Glutamatergic neuron (in vitro differentiated cells): ENCODE results near the gene TRAPPC8. TPM values are rescaled to one million over a fixed set of nuclear protein-coding genes. Genes with fewer than 3 reads are reported as not detected.
"Not testable (repeated sequence)": the region's sequence is repeated elsewhere in the genome, so short reads cannot be mapped to it uniquely, and the experiment has no call there.

Source experiments
- DNase-seq: peaks from one replicate; pipeline ENCODE4 v3.0.0; 2022
- H3K27ac Mint-ChIP-seq: one replicate; pipeline ENCODE4 v1.8.0; 2020; ENCODE audit warnings: mild to moderate bottlenecking, mixed read lengths, inconsistent platforms; ENCODE audit not compliant: unreplicated experiment
- H3K27me3 Mint-ChIP-seq: one replicate; pipeline ENCODE4 v1.8.0; 2020; ENCODE audit warnings: mild to moderate bottlenecking, moderate library complexity, mixed read lengths, inconsistent platforms; ENCODE audit not compliant: unreplicated experiment
- H3K36me3 Mint-ChIP-seq: one replicate; pipeline ENCODE4 v1.8.0; 2020; ENCODE audit warnings: mild to moderate bottlenecking, mixed read lengths, inconsistent platforms; ENCODE audit not compliant: unreplicated experiment
- H3K4me1 Mint-ChIP-seq: one replicate; pipeline ENCODE4 v1.8.0; 2020; ENCODE audit warnings: mild to moderate bottlenecking, low read depth, mixed read lengths, inconsistent platforms; ENCODE audit not compliant: unreplicated experiment
- H3K4me3 Mint-ChIP-seq: one replicate; pipeline ENCODE4 v1.8.0; 2020; ENCODE audit warnings: mild to moderate bottlenecking, mixed read lengths, inconsistent platforms; ENCODE audit not compliant: unreplicated experiment
- H3K9me3 Mint-ChIP-seq: one replicate; pipeline ENCODE4 v1.8.0; 2020; ENCODE audit warnings: mild to moderate bottlenecking, moderate library complexity, mixed read lengths, inconsistent platforms; ENCODE audit not compliant: unreplicated experiment
- total RNA-seq: library from RNA; stranded (reverse); fragmentation: NEBNext Ultra II Directional; extraction: Animal tissue kit (Norgen Biotek cat#: 25700); gene quantifications from one replicate; pipeline ENCODE4 v1.2.1, GENCODE V29; 2021; ENCODE audit not compliant: unreplicated experiment
- TF ChIP-seq, protein P1 (sequence below): fragments of 200-600 bp; sonication (generic); IDR thresholded peaks from one replicate; pipeline ENCODE4 v1.5.0; 2021; ENCODE audit not compliant: partially characterized antibody, unreplicated experiment

The TRAPPC8 gene
- total RNA-seq, 1 donor from 2014 or later: 41.0 TPM

DNA sequence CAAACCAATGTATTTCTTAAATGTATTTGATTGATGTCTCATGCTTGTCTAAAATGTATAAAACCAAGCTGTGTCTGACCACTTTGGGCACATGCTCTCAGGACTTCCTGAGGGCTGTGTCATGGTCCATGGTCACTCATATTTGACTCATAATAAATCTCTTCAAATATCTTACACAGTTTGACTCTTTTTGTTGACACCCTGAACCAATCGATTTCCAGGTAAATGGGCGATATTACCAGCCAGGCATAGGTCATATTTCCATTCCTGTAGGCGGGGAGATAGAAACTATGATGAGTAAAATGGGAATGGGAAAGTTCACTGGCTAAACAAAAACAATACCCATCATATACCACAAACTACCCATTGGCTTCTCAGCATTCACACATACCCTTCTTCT is 9.3 kb upstream of the TRAPPC8 start:
- Mint-ChIP-seq H3K27me3 (no peaks in the 10 kb centered on the region), H3K4me1 (peaks cover 8% of the 10 kb centered on the region), H3K9me3 (no peaks in the 10 kb centered on the region), H3K4me3 (no peak overlapping the region), H3K36me3 (no peaks in the 10 kb centered on the region), H3K27ac (no peak overlapping the region)
- DNase-seq: no peak
- TF ChIP-seq, protein P1, sequence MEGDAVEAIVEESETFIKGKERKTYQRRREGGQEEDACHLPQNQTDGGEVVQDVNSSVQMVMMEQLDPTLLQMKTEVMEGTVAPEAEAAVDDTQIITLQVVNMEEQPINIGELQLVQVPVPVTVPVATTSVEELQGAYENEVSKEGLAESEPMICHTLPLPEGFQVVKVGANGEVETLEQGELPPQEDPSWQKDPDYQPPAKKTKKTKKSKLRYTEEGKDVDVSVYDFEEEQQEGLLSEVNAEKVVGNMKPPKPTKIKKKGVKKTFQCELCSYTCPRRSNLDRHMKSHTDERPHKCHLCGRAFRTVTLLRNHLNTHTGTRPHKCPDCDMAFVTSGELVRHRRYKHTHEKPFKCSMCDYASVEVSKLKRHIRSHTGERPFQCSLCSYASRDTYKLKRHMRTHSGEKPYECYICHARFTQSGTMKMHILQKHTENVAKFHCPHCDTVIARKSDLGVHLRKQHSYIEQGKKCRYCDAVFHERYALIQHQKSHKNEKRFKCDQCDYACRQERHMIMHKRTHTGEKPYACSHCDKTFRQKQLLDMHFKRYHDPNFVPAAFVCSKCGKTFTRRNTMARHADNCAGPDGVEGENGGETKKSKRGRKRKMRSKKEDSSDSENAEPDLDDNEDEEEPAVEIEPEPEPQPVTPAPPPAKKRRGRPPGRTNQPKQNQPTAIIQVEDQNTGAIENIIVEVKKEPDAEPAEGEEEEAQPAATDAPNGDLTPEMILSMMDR: no peak

DNA sequence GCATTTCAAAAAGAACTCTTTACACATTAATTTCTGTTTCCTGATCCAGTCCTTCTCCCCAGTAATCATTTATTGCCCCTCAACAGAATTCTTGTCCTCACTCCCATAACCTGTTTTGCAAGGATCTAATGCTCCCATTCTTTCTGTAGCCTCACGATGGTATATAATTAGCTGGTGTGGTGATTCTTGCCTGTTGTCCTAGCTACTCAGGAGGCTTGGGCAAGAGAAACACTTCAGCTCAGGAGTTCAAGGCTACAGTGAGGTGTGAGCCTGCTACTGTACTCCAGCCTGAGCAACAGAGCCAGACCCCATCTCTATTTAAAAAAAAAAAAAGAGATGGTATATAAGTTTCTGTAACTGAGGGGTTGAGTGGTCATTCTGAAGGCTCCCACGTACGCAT is 7.7 kb upstream of the TRAPPC8 start:
- Mint-ChIP-seq H3K27ac (no peak overlapping the region), H3K9me3 (no peaks in the 10 kb centered on the region), H3K4me3 (no peak overlapping the region), H3K27me3 (no peaks in the 10 kb centered on the region), H3K36me3 (no peaks in the 10 kb centered on the region), H3K4me1 (peaks cover 8% of the 10 kb centered on the region)
- TF ChIP-seq, protein P1: no peak
- DNase-seq: no peak

DNA sequence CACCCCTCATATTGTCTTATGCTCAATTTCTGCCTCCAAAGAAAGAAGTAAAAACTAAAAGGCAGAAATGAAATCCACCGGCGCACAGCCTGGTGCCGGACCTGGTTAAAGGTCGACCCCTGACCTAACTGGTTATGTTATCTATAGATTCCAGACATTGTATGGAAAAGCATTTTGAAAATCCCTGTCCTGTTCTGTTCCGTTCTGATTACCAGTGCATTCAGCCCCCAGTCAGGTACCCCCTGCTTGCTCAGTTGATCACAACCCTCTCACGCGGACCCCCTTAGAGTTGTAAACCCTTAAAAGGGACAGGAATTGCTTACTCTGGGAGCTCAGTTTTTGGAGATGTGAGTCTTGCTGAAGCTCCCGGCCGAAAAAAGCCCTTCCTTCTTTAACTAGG is 5.4 kb upstream of the TRAPPC8 start:
- H3K27me3 Mint-ChIP-seq, H3K4me1 Mint-ChIP-seq, H3K27ac Mint-ChIP-seq, DNase-seq, H3K9me3 Mint-ChIP-seq, H3K36me3 Mint-ChIP-seq, H3K4me3 Mint-ChIP-seq: not testable (repeated sequence)

DNA sequence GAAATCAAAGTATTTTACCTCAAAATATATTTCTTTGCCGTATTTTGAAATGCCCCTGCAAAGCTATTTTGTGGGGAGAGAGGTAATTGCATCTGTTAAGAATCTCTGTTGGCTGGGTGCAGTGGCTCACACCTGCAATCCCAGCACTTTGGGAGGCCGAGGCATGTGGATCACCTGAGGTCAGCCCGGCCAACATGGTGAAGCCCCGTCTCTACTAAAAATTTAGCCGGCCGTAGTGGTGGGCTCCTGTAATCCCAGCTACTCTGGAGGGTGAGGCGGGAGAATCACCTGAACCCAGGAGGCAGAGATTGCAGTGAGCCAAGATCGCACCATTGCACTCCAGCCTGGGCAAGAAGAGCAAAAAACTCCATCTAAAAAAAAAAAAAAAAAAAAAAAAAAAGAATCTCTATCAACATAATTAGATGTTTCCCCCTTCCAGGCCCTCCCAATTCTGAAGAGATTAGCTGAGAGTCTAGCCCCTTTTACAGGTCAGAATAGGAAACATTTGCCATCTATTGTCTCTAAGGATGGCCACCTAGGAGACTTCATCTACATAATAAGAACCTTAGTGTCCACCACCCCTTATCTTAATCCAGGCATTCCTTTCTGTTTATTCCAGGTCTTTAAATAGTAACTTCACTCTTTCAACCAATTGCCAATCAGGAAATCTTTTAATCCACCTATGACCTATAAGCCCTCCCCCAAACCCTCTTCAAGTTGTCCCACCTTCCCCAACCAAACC is 3.5 kb upstream of the TRAPPC8 start:
- no peak for DNase-seq
- Mint-ChIP-seq H3K27me3 (peaks cover 5% of the 10 kb centered on the region), H3K9me3 (peaks cover 3% of the 10 kb centered on the region), H3K27ac (no peak overlapping the region), H3K4me3 (no peak overlapping the region), H3K4me1 (peaks cover 6% of the 10 kb centered on the region), H3K36me3 (no peaks in the 10 kb centered on the region)
- TF ChIP-seq, protein P1: no peak

DNA sequence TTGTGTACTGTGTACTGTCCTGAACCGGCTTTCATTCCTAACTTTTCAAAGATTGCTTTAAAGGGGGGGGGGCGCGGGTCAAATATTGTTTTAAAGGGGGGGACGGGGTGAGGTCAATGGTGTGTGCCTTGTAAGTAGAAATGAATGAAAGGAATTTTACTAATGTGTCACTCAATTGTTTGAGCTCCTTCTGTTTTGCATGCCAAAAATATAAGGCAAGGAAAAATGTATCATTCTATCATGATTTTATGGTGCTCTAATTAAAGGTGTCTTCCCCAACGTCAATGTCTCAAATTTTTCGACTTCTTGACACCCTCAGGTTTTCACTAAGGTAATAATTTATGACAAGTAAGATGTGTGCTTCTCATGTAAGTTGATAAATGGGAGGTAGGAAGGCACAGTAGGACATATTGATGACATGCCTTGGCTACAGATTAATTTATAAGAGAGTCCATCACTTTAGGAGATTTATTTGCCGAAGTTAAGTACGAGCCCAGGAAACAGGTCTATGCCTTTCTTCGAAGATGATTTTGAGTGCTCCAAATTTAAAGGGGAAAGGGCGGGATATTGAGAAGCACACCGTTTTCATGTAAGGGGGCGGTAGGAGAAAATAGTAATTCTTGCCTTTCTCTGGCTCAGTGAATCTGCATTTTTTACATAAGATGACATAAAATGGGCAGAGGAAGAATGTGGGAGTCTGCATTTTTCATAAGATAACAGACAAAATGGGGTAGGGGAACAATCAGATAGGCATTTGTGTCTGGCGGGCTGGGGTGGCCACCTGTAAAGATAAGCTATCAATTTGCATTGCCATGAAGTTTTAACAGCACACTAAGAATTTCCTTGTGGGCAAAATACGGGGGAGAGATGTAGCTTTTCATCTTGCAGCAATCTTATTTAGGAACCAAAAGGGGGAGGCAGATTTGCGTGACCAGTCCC is 1.2 kb upstream of the TRAPPC8 start:
- H3K4me3 Mint-ChIP-seq: peak overlapping the region; percentile 100
- peaks cover 10% of the 10 kb centered on the region for H3K4me1 Mint-ChIP-seq
- TF ChIP-seq, protein P1: no peak
- H3K27me3 Mint-ChIP-seq: peaks cover 5% of the 10 kb centered on the region
- peaks cover 3% of the 10 kb centered on the region for H3K9me3 Mint-ChIP-seq
- peak overlapping the region; percentile 89 for H3K27ac Mint-ChIP-seq
- DNase-seq: no peak
- H3K36me3 Mint-ChIP-seq: no peaks in the 10 kb centered on the region
